HG02884 (cell line): ENCODE data around the gene BANF2.

ENCODE experiments used
- ATAC-seq: cut with Tn5 transposase; IDR thresholded peaks from one replicate; pipeline ENCODE4 v1.9.1; 2021; ENCODE audit warnings: mild to moderate bottlenecking, moderate library complexity; ENCODE audit not compliant: unreplicated experiment

BANF2 gene

GRCh38 chr20:17708675-17709360, 9.1 kb downstream of the BANF2 start:
- no peak for ATAC-seq

GRCh38 chr20:17709361-17710293, 9.9 kb downstream of the BANF2 start:
- ATAC-seq, result no peak

- ATAC-seq, result no peak
These were observed 10.9 kb downstream of the BANF2 start for GRCh38 chr20:17710379-17711266.

GRCh38 chr20:17711267-17711627, 11.5 kb downstream of the BANF2 start:
- ATAC-seq, result no peak

- ATAC-seq, result no peak
These were observed 12.4 kb downstream of the BANF2 start for GRCh38 chr20:17712201-17712600.

- ATAC-seq, result no peak
These were observed 12.9 kb downstream of the BANF2 start for GRCh38 chr20:17712708-17713107.

- no peak for ATAC-seq
These were observed 14.8 kb downstream of the BANF2 start for GRCh38 chr20:17714597-17714996.

GRCh38 chr20:17715075-17715474, 15.3 kb downstream of the BANF2 start:
- ATAC-seq, result no peak

- no peak for ATAC-seq
These were observed 16.6 kb downstream of the BANF2 start for GRCh38 chr20:17716331-17716730.

- no peak for ATAC-seq
These were observed 21.0 kb downstream of the BANF2 start for GRCh38 chr20:17720755-17721154.

- no peak for ATAC-seq
These were observed 22.2 kb downstream of the BANF2 start for GRCh38 chr20:17721802-17722486.

GRCh38 chr20:17722493-17723300, 22.9 kb downstream of the BANF2 start:
- no peak for ATAC-seq

- no peak for ATAC-seq
These were observed 23.5 kb downstream of the BANF2 start for GRCh38 chr20:17723301-17723691.

GRCh38 chr20:17725094-17725835, 25.5 kb downstream of the BANF2 start:
- ATAC-seq, result no peak

GRCh38 chr20:17726902-17727301, 27.1 kb downstream of the BANF2 start:
- ATAC-seq, result no peak

- ATAC-seq, result no peak
These were observed 27.6 kb downstream of the BANF2 start for GRCh38 chr20:17727351-17727750.

- ATAC-seq, result no peak
These were observed 28.3 kb downstream of the BANF2 start for GRCh38 chr20:17728074-17728473.

GRCh38 chr20:17730071-17730470, 30.3 kb downstream of the BANF2 start:
- ATAC-seq, result no peak

- no peak for ATAC-seq
These were observed 31.5 kb downstream of the BANF2 start for GRCh38 chr20:17731233-17731632.
